Urothelium cell line (cell line): ENCODE measurements around the gene SDK2.

ENCODE experiments used
- DNase-seq: peaks from one replicate; pipeline ENCODE4 v3.0.0; 2011; ENCODE audit warnings: low spot score, mixed read lengths
- FAIRE-seq: peaks from 2 replicates; lab custom pipeline; 2011; peaks lifted over from hg19 to GRCh38; lab: Jason Lieb, UNC

SDK2 gene

GRCh38 chr17:73562896-73563295 is 81.3 kb downstream of the SDK2 start:
- FAIRE-seq (peak; percentile 20), DNase-seq (no peak)

- DNase-seq, result no peak
- FAIRE-seq, result peak; percentile 44
Observed at GRCh38 chr17:73561111-73561510, 83.1 kb downstream of the SDK2 start.

GRCh38 chr17:73560661-73561060 is 83.6 kb downstream of the SDK2 start:
- DNase-seq (no peak), FAIRE-seq (peak; percentile 9)

GRCh38 chr17:73559532-73559931 is 84.7 kb downstream of the SDK2 start:
- FAIRE-seq (no peak), DNase-seq (no peak)

GRCh38 chr17:73555199-73555960 is 88.9 kb downstream of the SDK2 start:
- FAIRE-seq (no peak), DNase-seq (no peak)

- FAIRE-seq (no peak), DNase-seq (no peak)
Observed at GRCh38 chr17:73554498-73554897, 89.7 kb downstream of the SDK2 start.

- FAIRE-seq (no peak), DNase-seq (no peak)
Observed at GRCh38 chr17:73553311-73553710, 90.9 kb downstream of the SDK2 start.

- FAIRE-seq (peak; percentile 37), DNase-seq (no peak)
Observed at GRCh38 chr17:73552300-73553048, 91.8 kb downstream of the SDK2 start.

GRCh38 chr17:73551759-73552158 is 92.5 kb downstream of the SDK2 start:
- no peak for FAIRE-seq
- no peak for DNase-seq

GRCh38 chr17:73551144-73551543 is 93.1 kb downstream of the SDK2 start:
- DNase-seq (no peak), FAIRE-seq (no peak)

- FAIRE-seq (no peak), DNase-seq (peak; percentile 36)
Observed at GRCh38 chr17:73550556-73550955, 93.7 kb downstream of the SDK2 start.

GRCh38 chr17:73549841-73550430 is 94.3 kb downstream of the SDK2 start:
- no peak for FAIRE-seq

GRCh38 chr17:73548620-73549311 is 95.5 kb downstream of the SDK2 start:
- FAIRE-seq, result no peak
- DNase-seq, result no peak

More at GRCh38 chr17:73549841-73550430, 94.3 kb downstream of the SDK2 start:
- no peak for DNase-seq

- no peak for DNase-seq
- FAIRE-seq, result peak; percentile 86
Observed at GRCh38 chr17:73547790-73548189, 96.5 kb downstream of the SDK2 start.

- DNase-seq (no peak), FAIRE-seq (peak; percentile 30)
Observed at GRCh38 chr17:73546770-73547536, 97.3 kb downstream of the SDK2 start.

GRCh38 chr17:73546114-73546513 is 98.1 kb downstream of the SDK2 start:
- no peak for FAIRE-seq
- no peak for DNase-seq

- FAIRE-seq, result peak; percentile 77
Observed at GRCh38 chr17:73545109-73546032, 98.9 kb downstream of the SDK2 start.

GRCh38 chr17:73544333-73544732 is 99.9 kb downstream of the SDK2 start:
- DNase-seq (no peak), FAIRE-seq (peak; percentile 83)

More at GRCh38 chr17:73545109-73546032, 98.9 kb downstream of the SDK2 start:
- DNase-seq, result no peak

- no peak for DNase-seq
- no peak for FAIRE-seq
Observed at GRCh38 chr17:73542323-73542722, 101.9 kb downstream of the SDK2 start.
